GM21528 (cell line): Measurements from ENCODE around the gene RANBP3.

Source experiments
- ATAC-seq: cut with Tn5 transposase; IDR thresholded peaks from one replicate; pipeline ENCODE4 v1.9.1; 2021; ENCODE audit warnings: mild to moderate bottlenecking, moderate library complexity; ENCODE audit not compliant: unreplicated experiment, low FRiP score

Gene RANBP3

GRCh38 chr19:5932146-5932545, 45.8 kb downstream of the RANBP3 start:
- no peak for ATAC-seq

GRCh38 chr19:5931251-5931650, 46.7 kb downstream of the RANBP3 start:
- ATAC-seq = no peak

- no peak for ATAC-seq
These were observed 48.3 kb downstream of the RANBP3 start for GRCh38 chr19:5929625-5930024.

GRCh38 chr19:5929179-5929578, 48.8 kb downstream of the RANBP3 start:
- no peak for ATAC-seq

- no peak for ATAC-seq
These were observed 50.5 kb downstream of the RANBP3 start for GRCh38 chr19:5927441-5927821.

- ATAC-seq = no peak
These were observed 51.1 kb downstream of the RANBP3 start for GRCh38 chr19:5926641-5927440.

GRCh38 chr19:5925830-5926427, 52.0 kb downstream of the RANBP3 start:
- ATAC-seq = no peak

GRCh38 chr19:5923356-5923755, 54.6 kb downstream of the RANBP3 start:
- ATAC-seq = no peak

- ATAC-seq = no peak
These were observed 55.8 kb downstream of the RANBP3 start for GRCh38 chr19:5922161-5922545.

- ATAC-seq = no peak
These were observed 56.3 kb downstream of the RANBP3 start for GRCh38 chr19:5921516-5922160.

GRCh38 chr19:5918463-5919079, 59.4 kb downstream of the RANBP3 start:
- ATAC-seq = no peak

GRCh38 chr19:5917431-5918107, 60.4 kb downstream of the RANBP3 start:
- ATAC-seq = no peak

GRCh38 chr19:5916181-5916708, 61.7 kb downstream of the RANBP3 start:
- no peak for ATAC-seq

GRCh38 chr19:5915782-5916165, 62.2 kb downstream of the RANBP3 start:
- ATAC-seq = no peak

GRCh38 chr19:5914946-5915781, 62.8 kb downstream of the RANBP3 start:
- no peak for ATAC-seq

GRCh38 chr19:5914358-5914774, 63.6 kb downstream of the RANBP3 start:
- ATAC-seq = no peak

GRCh38 chr19:5913739-5914357, 64.1 kb downstream of the RANBP3 start, which contains the start of gene CAPS:
Gene CAPS, plus strand, starts transcription at chr19:5914254. Its CDS starts 153 bp downstream, at chr19:5914407.
- no peak for ATAC-seq

GRCh38 chr19:5911366-5911765, 66.6 kb downstream of the RANBP3 start:
- ATAC-seq = no peak

GRCh38 chr19:5910638-5910907, 67.4 kb downstream of the RANBP3 start:
- ATAC-seq = no peak
